Left ventricle myocardium inferior (tissue), 1 donor: Measurements from ENCODE around the gene TSPAN9. TPM values are rescaled to one million over a fixed set of nuclear protein-coding genes. Genes with fewer than 3 reads are reported as not detected.
A peak's percentile ranks its signal among the peaks of the same experiment; 100 is the strongest.

Experiments used
- DNase-seq: peaks from one replicate; pipeline ENCODE4 v3.0.0-alpha.2; 2020
- H3K27ac ChIP-seq: fragments of 200-600 bp; replicated peaks from 2 replicates; pipeline ENCODE4 v1.8.0; 2021
- H3K27me3 ChIP-seq: fragments of 200-600 bp; 2 replicates; pipeline ENCODE4 v1.8.0; 2021; ENCODE audit warnings: low read depth
- H3K36me3 ChIP-seq: fragments of 200-600 bp; 2 replicates; pipeline ENCODE4 v1.8.0; 2021
- H3K4me1 ChIP-seq: fragments of 200-600 bp; 2 replicates; pipeline ENCODE4 v1.8.0; 2021
- H3K4me3 ChIP-seq: fragments of 200-600 bp; 2 replicates; pipeline ENCODE4 v1.8.0; 2021; ENCODE audit warnings: mild to moderate bottlenecking, moderate library complexity
- H3K9me3 ChIP-seq: fragments of 200-600 bp; replicated peaks from 2 replicates; pipeline ENCODE4 v1.8.0; 2021
- CTCF ChIP-seq: fragments of 200-600 bp; IDR thresholded peaks from 2 replicates; pipeline ENCODE4 v1.8.0; 2021; ENCODE audit warnings: antibody characterized with exemption, mild to moderate bottlenecking, borderline replicate concordance
- intact Hi-C: fragments of 100-400 bp; cut with micrococcal nuclease; formaldehyde crosslinking; loops from one replicate; pipeline ENCODE4 v1.11.0; 2022
- total RNA-seq: library from RNA; stranded (reverse); fragmentation: NEBNext Ultra II Directional; extraction: Animal tissue kit (Norgen Biotek cat#: 25700); gene quantifications from one replicate; pipeline ENCODE4 v1.2.1, GENCODE V29; 2021
- donor health status: DM: no; HTN: yes; CAD: no; lungs with severe emphysema.

TSPAN9 gene
- total RNA-seq, 1 donor from 2014 or later, result 305 TPM

GRCh38 chr12:3255057-3255456 lies 177.9 kb downstream of the TSPAN9 start:
- H3K4me1 ChIP-seq, result peaks cover 99% of the 10 kb centered on the region
- intact Hi-C loops, result no loop called here

DNA sequence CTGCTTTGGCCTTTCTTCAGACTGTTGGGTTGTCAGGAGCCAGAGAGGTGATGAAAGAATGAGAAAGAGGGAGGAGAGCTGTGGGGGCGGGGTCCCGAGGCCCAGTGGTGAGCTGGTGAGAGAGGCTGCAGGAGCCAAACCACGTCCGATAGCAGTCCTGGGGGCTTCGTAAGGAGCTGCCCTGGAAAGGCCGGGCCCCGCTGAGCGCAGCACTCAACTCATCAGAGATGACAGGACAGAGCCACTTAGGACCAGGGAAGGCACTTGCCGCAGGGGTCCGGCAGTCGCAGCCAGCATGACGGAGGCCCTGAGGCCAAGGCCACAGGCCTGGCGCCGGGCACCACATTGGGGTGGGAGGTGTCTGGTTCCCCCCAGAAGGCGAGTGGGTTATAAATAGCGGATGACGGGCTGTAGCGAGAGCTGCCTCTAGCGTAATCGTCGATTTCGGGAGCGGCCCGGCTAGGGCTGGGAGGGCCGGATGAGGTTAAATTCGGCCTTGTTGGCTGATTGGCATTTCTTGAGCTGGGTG lies 179.0 kb downstream of the TSPAN9 start:
- H3K27me3 ChIP-seq, result no peaks in the 10 kb centered on the region
- no peaks in the 10 kb centered on the region for H3K9me3 ChIP-seq
- H3K4me3 ChIP-seq, result peak overlapping the region; percentile 16
- H3K36me3 ChIP-seq, result no peaks in the 10 kb centered on the region
- TF ChIP-seq CTCF, result no peak
- H3K4me1 ChIP-seq, result peaks cover 100% of the 10 kb centered on the region
- peak overlapping the region; percentile 96 for H3K27ac ChIP-seq
- intact Hi-C loops, result no loop called here
- peak; percentile 58 for DNase-seq

More at GRCh38 chr12:3255057-3255456, 177.9 kb downstream of the TSPAN9 start:
- DNase-seq, result peak; percentile 61
- no peaks in the 10 kb centered on the region for H3K9me3 ChIP-seq
- H3K36me3 ChIP-seq, result no peaks in the 10 kb centered on the region
- no peak for TF ChIP-seq CTCF
- H3K27me3 ChIP-seq, result no peaks in the 10 kb centered on the region
- H3K4me3 ChIP-seq, result no peak overlapping the region
- H3K27ac ChIP-seq, result peak overlapping the region; percentile 96

- Histone ChIP-seq H3K4me1 (peaks cover 100% of the 10 kb centered on the region), H3K9me3 (no peaks in the 10 kb centered on the region), H3K27ac (peak overlapping the region; percentile 96), H3K4me3 (no peak overlapping the region), H3K27me3 (no peaks in the 10 kb centered on the region), H3K36me3 (no peaks in the 10 kb centered on the region)
- intact Hi-C loops, result no loop called here
- no peak for DNase-seq
- no peak for TF ChIP-seq CTCF
Observed at GRCh38 chr12:3257411-3257810, 180.2 kb downstream of the TSPAN9 start.

DNA sequence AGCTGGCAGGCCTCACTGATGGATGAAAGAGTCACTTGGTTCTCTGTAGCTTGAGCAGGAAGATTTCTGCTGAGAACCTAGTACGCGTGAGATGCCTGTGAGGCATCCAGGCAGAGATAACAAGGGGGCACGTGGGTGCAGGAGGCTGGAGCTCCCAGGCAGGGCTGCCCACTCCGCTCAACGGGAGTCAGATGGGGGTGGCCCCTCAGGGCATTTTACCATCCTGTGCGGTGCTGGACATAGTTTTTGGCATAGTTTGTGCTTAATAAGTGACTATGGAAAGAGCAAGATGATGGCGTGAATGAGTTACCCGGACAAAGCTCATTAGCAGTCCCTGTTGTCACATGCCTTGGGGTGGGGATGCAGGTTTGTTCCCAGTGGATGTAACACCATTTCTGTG lies 182.8 kb downstream of the TSPAN9 start:
- intact Hi-C loops, result no loop called here

GRCh38 chr12:3261782-3262359 lies 184.7 kb downstream of the TSPAN9 start:
- no peak overlapping the region for H3K4me3 ChIP-seq
- no peaks in the 10 kb centered on the region for H3K27me3 ChIP-seq
- intact Hi-C loops, result no loop called here
- no peaks in the 10 kb centered on the region for H3K9me3 ChIP-seq
- peak overlapping the region; percentile 96 for H3K27ac ChIP-seq
- peak; percentile 28 for TF ChIP-seq CTCF
- H3K36me3 ChIP-seq, result no peaks in the 10 kb centered on the region
- peaks cover 100% of the 10 kb centered on the region for H3K4me1 ChIP-seq
- DNase-seq, result no peak

More for the DNA sequence above, 182.8 kb downstream of the TSPAN9 start:
- DNase-seq, result no peak
- Histone ChIP-seq H3K9me3 (no peaks in the 10 kb centered on the region), H3K27me3 (no peaks in the 10 kb centered on the region), H3K4me1 (peaks cover 100% of the 10 kb centered on the region), H3K36me3 (no peaks in the 10 kb centered on the region), H3K4me3 (no peak overlapping the region), H3K27ac (peak overlapping the region; percentile 96)
- no peak for TF ChIP-seq CTCF
